Keratinocyte (primary cell): ENCODE results near the gene SMURF1.

Experiments
- EZH2 ChIP-seq: IDR thresholded peaks from one replicate; pipeline ENCODE4 v1.6.1; 2012; ENCODE audit warnings: inconsistent platforms, mild to moderate bottlenecking, low read length, moderate library complexity
- TF ChIP-seq, protein P1 (sequence below), 3 experiments: IDR thresholded peaks in 1 of 3; conservative IDR thresholded peaks in 1 of 3; optimal IDR thresholded peaks in 1 of 3; 2 replicates in 2 of 3; 3 replicates in 1 of 3; pipeline versions ENCODE3 to v1.5.1; 2011; ENCODE audit warnings: low read length in 3 of 3, mild to moderate bottlenecking in 3 of 3, moderate library complexity in 2 of 3, control low read depth in 1 of 3, inconsistent platforms in 1 of 3; ENCODE audit not compliant: insufficient read depth in 2 of 3; ENCODE audit errors: extremely low read depth in 1 of 3

- TF ChIP-seq, protein P1, sequence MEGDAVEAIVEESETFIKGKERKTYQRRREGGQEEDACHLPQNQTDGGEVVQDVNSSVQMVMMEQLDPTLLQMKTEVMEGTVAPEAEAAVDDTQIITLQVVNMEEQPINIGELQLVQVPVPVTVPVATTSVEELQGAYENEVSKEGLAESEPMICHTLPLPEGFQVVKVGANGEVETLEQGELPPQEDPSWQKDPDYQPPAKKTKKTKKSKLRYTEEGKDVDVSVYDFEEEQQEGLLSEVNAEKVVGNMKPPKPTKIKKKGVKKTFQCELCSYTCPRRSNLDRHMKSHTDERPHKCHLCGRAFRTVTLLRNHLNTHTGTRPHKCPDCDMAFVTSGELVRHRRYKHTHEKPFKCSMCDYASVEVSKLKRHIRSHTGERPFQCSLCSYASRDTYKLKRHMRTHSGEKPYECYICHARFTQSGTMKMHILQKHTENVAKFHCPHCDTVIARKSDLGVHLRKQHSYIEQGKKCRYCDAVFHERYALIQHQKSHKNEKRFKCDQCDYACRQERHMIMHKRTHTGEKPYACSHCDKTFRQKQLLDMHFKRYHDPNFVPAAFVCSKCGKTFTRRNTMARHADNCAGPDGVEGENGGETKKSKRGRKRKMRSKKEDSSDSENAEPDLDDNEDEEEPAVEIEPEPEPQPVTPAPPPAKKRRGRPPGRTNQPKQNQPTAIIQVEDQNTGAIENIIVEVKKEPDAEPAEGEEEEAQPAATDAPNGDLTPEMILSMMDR (optimal IDR thresholded peaks at IDR 0.05 in 1 of 3, IDR thresholded peaks at IDR 0.05 in 1 of 3, conservative IDR thresholded peaks at IDR 0.05 in 1 of 3; ENCODE audit: extremely low read depth in 1 of 3, insufficient read depth in 2 of 3, low read length in 3 of 3) = no peak
- TF ChIP-seq EZH2 = no peak
Observed at GRCh38 chr7:99094401-99094800, 49.5 kb downstream of the SMURF1 start.
